ENCODE measurements around the gene IGFBP2.

Gene IGFBP2

GRCh38 chr2:216603010-216603883 is 30.0 kb upstream of the IGFBP2 start:
- H4K20me1 ChIP-seq (ENCODE audit: low read depth, low read length): no peaks in the 10 kb centered on the region
- no peak overlapping the region for H3K4me3 ChIP-seq (ENCODE audit: insufficient read depth, low read length, poor library complexity, severe bottlenecking)
- H3F3A ChIP-seq (ENCODE audit: insufficient read depth): no peaks in the 10 kb centered on the region
- H3K9me3 ChIP-seq (ENCODE audit: insufficient read depth, low read length): no peaks in the 10 kb centered on the region
- no peaks in the 10 kb centered on the region for H3K36me3 ChIP-seq (ENCODE audit: low read length)
- H3K4me2 ChIP-seq (ENCODE audit: low read depth, low read length, poor library complexity, severe bottlenecking): no peak overlapping the region
- H3K79me2 ChIP-seq (ENCODE audit: insufficient read depth, low read length): no peaks in the 10 kb centered on the region
- TF ChIP-seq CTCF (IDR thresholded peaks at IDR 0.05; ENCODE audit: insufficient read depth, low read length, poor library complexity, severe bottlenecking) (no peak), EZH2phosphoT487 (conservative IDR thresholded peaks at IDR 0.05; ENCODE audit: low read length) (no peak)
- no peak overlapping the region for H2AFZ ChIP-seq (ENCODE audit: low read depth, low read length, severe bottlenecking)
- H3K9ac ChIP-seq (ENCODE audit: low read length): no peak overlapping the region
- no peaks in the 10 kb centered on the region for H3K9me2 ChIP-seq (replicated peaks; ENCODE audit: insufficient read depth, low read length)
- H3K27me3 ChIP-seq (ENCODE audit: low read length): no peaks in the 10 kb centered on the region
- H3K27ac ChIP-seq (ENCODE audit: low read depth, low read length): no peak overlapping the region

GRCh38 chr2:216603884-216604245 is 29.4 kb upstream of the IGFBP2 start:
- H3K27me3 ChIP-seq (ENCODE audit: low read length): no peaks in the 10 kb centered on the region
- no peak overlapping the region for H2AFZ ChIP-seq (ENCODE audit: low read depth, low read length, severe bottlenecking)
- no peaks in the 10 kb centered on the region for H3K9me2 ChIP-seq (replicated peaks; ENCODE audit: insufficient read depth, low read length)
- H4K20me1 ChIP-seq (ENCODE audit: low read depth, low read length): no peaks in the 10 kb centered on the region
- H3K9me3 ChIP-seq (ENCODE audit: insufficient read depth, low read length): no peaks in the 10 kb centered on the region
- H3K36me3 ChIP-seq (ENCODE audit: low read length): no peaks in the 10 kb centered on the region
- no peak overlapping the region for H3K4me3 ChIP-seq (ENCODE audit: insufficient read depth, low read length, poor library complexity, severe bottlenecking)
- no peak overlapping the region for H3K4me2 ChIP-seq (ENCODE audit: low read depth, low read length, poor library complexity, severe bottlenecking)
- no peaks in the 10 kb centered on the region for H3F3A ChIP-seq (ENCODE audit: insufficient read depth)
- TF ChIP-seq CTCF (IDR thresholded peaks at IDR 0.05; ENCODE audit: insufficient read depth, low read length, poor library complexity, severe bottlenecking) (no peak), EZH2phosphoT487 (conservative IDR thresholded peaks at IDR 0.05; ENCODE audit: low read length) (no peak)
- no peak overlapping the region for H3K27ac ChIP-seq (ENCODE audit: low read depth, low read length)
- no peaks in the 10 kb centered on the region for H3K79me2 ChIP-seq (ENCODE audit: insufficient read depth, low read length)
- no peak overlapping the region for H3K9ac ChIP-seq (ENCODE audit: low read length)

- no peaks in the 10 kb centered on the region for H3K27me3 ChIP-seq (ENCODE audit: low read length)
These were observed 28.8 kb upstream of the IGFBP2 start for GRCh38 chr2:216604458-216604857.

More at GRCh38 chr2:216604458-216604857, 28.8 kb upstream of the IGFBP2 start:
- no peak overlapping the region for H3K9ac ChIP-seq (ENCODE audit: low read length)
- H3K4me2 ChIP-seq (ENCODE audit: low read depth, low read length, poor library complexity, severe bottlenecking): no peak overlapping the region
- H3F3A ChIP-seq (ENCODE audit: insufficient read depth): no peaks in the 10 kb centered on the region
- H4K20me1 ChIP-seq (ENCODE audit: low read depth, low read length): no peaks in the 10 kb centered on the region
- H3K79me2 ChIP-seq (ENCODE audit: insufficient read depth, low read length): no peaks in the 10 kb centered on the region
- no peaks in the 10 kb centered on the region for H3K36me3 ChIP-seq (ENCODE audit: low read length)
- no peak overlapping the region for H3K27ac ChIP-seq (ENCODE audit: low read depth, low read length)
- H3K9me2 ChIP-seq (replicated peaks; ENCODE audit: insufficient read depth, low read length): no peaks in the 10 kb centered on the region
- H3K9me3 ChIP-seq (ENCODE audit: insufficient read depth, low read length): no peaks in the 10 kb centered on the region
- H3K4me3 ChIP-seq (ENCODE audit: insufficient read depth, low read length, poor library complexity, severe bottlenecking): no peak overlapping the region
- no peak overlapping the region for H2AFZ ChIP-seq (ENCODE audit: low read depth, low read length, severe bottlenecking)
- no peak for TF ChIP-seq CTCF (IDR thresholded peaks at IDR 0.05; ENCODE audit: insufficient read depth, low read length, poor library complexity, severe bottlenecking)
- no peak for TF ChIP-seq EZH2phosphoT487 (conservative IDR thresholded peaks at IDR 0.05; ENCODE audit: low read length)
